ENCODE results near the gene ATP8B1. TPM values are rescaled to one million over a fixed set of nuclear protein-coding genes. Genes with fewer than 3 reads are reported as not detected.
"Not testable (repeated sequence)": the region's sequence is repeated elsewhere in the genome, so short reads cannot be mapped to it uniquely, and the experiment has no call there.

Gene ATP8B1
- total RNA-seq, 1 donor from 2014 or later = 9.3 TPM

DNA sequence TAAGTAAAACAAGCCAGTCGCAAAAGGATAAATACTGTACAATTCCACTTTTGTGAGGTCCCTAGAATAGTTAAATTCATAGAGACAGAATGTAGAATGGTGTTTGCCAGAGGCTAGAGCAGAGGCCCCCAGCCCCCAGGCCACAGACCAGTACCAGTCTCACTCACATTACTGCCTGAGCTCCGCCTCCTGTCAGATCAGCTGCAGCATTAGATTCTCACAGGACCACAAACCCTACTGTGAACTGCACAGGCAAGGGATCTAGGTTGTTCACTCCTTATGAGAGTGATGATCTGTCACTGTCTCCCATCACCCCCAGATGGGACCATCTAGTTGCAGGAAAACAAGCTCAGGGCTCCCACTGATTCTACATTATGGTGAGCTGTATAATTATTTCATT, 17.5 kb upstream of the ATP8B1 start:
- DNase-seq (ENCODE audit: low spot score); intact Hi-C loops (cut with DNase I): not testable (repeated sequence)

- intact Hi-C loops (cut with DNase I) = no loop called here
- DNase-seq (ENCODE audit: low spot score) = peak; percentile 81
Observed at GRCh38 chr18:57819671-57820460, 16.8 kb upstream of the ATP8B1 start.

- intact Hi-C loops (cut with DNase I) = no loop called here
- no peak for DNase-seq (ENCODE audit: low spot score)
Observed at GRCh38 chr18:57819119-57819518, 16.0 kb upstream of the ATP8B1 start.

DNA sequence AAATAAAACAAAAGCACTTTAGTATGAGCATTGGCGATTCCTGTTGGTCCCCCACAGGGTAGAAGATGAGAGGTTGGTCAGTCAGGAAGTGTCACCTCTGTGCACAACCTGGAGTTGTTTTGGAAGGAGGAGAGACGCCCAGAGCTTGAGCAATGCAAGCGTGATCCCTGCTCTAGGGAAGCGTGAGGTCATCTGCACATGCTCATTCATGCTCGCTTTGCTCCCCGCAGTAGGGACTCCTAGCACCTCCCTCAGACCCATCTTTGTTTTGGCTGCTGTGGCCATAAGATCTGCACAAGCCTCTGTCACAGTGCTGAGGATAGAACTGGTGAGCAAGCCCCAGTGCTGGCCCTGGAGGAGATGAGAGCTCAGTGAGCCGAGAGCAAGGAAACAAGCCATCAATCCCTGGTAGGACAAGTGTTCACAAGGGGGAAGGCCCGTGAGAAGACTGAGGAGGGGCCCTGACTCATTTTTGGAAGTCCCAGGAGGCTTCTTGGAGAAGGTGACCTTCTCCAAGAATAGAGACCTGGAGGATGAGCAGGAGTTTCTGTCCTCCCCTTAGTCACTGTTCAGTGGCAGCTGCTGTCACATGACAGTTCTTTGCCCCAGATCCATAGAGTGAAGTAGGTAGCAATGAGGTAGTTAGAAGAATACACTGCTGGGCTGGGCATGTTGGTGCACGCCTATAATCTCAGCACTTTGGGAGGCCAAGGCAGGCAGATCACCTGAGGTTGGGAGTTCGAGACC, 13.3 kb upstream of the ATP8B1 start:
- intact Hi-C loops (cut with DNase I) = no loop called here

GRCh38 chr18:57814555-57814954, 11.4 kb upstream of the ATP8B1 start:
- intact Hi-C loops (cut with DNase I) = no loop called here
- no peak for DNase-seq (ENCODE audit: low spot score)

More for the DNA sequence above, 13.3 kb upstream of the ATP8B1 start:
- no peak for DNase-seq (ENCODE audit: low spot score)

DNA sequence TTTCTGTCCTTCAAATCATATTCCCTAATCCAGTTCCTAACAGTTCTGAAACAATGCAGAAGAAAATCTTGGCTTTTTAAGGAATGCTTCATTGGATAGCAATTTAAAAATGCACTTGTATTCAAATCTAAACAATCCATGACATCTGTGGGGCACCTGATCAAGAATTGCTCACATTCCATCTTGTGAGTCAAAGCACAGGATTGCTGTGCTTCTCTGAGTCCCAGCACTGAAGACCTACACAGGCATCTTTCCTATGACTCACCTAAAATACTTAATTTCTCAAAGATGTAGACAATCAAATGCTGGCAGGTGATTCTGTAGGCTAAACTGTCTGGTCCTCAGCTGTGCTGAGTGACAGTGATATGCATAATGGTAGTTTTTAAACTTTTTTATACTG, 10.1 kb upstream of the ATP8B1 start:
- DNase-seq (ENCODE audit: low spot score) = no peak
- intact Hi-C loops (cut with DNase I) = no loop called here

DNA sequence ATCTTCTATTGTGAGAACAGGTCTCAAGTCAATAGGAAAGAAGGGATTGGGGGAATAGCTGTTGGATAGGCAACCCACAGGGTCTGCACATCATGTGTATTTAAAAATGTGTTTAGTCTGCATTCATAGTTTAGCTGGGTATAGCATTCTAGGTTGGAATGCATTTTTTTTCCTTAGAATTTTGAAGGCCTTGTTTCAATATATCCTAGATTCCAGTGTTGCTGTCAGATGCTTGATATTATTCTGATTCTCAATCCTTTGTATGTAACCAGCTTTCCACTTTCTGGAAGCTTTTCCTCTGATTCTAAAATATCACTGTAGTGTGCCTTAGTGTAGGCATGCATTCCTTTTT, 9.0 kb upstream of the ATP8B1 start:
- no peak for DNase-seq (ENCODE audit: low spot score)
- intact Hi-C loops (cut with DNase I) = no loop called here

- no peak for DNase-seq (ENCODE audit: low spot score)
- intact Hi-C loops (cut with DNase I) = no loop called here
Observed at GRCh38 chr18:57811477-57812125, 8.5 kb upstream of the ATP8B1 start.

- intact Hi-C loops (cut with DNase I) = loop anchor here (10.0 kb wide), 2 partner anchors 144 to 174 kb away; no protein-coding TSS in a partner anchor
- DNase-seq (ENCODE audit: low spot score) = no peak
Observed at GRCh38 chr18:57809190-57809589, 6.1 kb upstream of the ATP8B1 start.

DNA sequence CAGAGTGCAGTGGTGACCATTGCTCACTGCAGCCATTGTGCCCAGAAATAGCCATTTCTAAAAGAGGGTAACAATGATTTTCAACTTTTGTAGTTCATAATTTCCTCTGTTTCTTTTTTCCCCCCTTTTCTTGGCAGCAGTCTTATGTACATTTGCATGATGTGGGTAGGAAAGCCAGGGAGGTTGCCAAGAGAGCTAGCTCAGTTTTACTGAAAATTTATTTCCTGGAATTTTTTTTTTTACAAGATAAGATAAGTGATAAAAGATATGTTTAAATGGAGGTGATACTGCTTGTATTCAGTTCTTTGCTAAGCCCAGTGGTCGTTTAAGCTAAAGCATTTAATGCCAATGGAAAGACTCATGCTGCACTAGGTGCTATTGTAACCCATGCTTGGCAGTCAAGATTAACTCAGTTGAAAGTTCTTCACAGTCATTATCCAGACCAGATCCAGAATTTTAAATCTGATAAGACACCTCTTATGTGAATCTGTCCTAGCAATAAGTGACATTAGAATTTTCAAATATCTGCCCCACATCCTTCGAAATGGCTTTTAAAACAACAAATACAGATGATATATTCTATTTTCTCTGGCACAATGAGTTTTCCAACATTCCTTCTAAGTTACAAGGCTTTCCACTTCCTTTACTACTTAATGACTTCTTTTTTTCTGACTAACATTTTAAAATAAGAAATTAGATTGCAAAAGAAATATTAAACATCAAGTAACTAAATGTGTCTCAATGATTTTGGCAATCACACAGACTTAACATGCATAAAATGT, 4.4 kb upstream of the ATP8B1 start:
- intact Hi-C loops (cut with DNase I) = loop anchor here (10.0 kb wide), 2 partner anchors 143 to 173 kb away; no protein-coding TSS in a partner anchor
- no peak for DNase-seq (ENCODE audit: low spot score)

- no peak for DNase-seq (ENCODE audit: low spot score)
- intact Hi-C loops (cut with DNase I) = loop anchor here (10.0 kb wide), 2 partner anchors 142 to 172 kb away; no protein-coding TSS in a partner anchor
Observed at GRCh38 chr18:57806978-57807285, 3.8 kb upstream of the ATP8B1 start.

DNA sequence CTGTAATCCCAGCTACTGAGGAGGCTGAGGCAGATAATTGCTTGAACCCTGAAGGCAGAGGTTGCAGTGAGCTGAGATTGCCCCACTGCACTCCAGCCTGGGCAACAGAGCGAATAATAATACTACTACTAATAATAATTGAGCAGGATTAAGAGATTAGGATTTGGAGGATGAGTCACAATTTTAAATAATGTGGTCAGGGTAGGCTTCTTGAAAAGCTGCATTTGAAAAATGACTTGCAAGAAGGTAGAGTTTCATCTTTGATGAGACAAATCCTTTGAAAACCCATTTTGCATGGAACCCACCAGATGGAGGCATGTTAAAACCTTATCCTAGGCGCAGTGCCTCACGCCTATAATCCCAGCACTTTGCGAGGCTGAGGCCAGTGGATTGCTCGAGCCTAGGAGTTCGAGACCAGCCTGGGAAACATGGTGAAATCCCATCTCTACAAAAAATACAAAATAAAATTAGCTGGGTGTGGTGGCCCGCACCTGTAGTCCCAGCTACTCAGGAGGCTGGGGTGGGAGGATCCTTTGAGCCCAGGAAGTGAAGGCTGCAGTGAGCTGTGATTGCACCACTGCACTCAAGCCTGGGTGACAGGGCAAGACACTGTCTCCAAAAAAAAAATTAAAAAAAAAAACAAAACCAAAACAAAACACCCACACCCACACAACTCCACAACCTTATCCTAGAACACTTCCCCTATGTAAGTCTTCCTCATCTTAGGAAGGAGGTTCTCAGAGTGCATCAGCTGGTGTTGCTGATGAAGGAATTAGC, 3.3 kb upstream of the ATP8B1 start:
- intact Hi-C loops (cut with DNase I) = loop anchor here (10.0 kb wide), 2 partner anchors 142 to 172 kb away; no protein-coding TSS in a partner anchor
- no peak for DNase-seq (ENCODE audit: low spot score)

GRCh38 chr18:57805117-57805516, 2.0 kb upstream of the ATP8B1 start:
- intact Hi-C loops (cut with DNase I) = loop anchor here (10.0 kb wide), 2 partner anchors 140 to 170 kb away; no protein-coding TSS in a partner anchor
- peak; percentile 50 for DNase-seq (ENCODE audit: low spot score)

GRCh38 chr18:57804557-57804956, 1.4 kb upstream of the ATP8B1 start:
- no peak for DNase-seq (ENCODE audit: low spot score)
- intact Hi-C loops (cut with DNase I) = loop anchor here (5.0 to 10.0 kb wide), 3 partner anchors 37 to 170 kb away; no protein-coding TSS in a partner anchor

DNA sequence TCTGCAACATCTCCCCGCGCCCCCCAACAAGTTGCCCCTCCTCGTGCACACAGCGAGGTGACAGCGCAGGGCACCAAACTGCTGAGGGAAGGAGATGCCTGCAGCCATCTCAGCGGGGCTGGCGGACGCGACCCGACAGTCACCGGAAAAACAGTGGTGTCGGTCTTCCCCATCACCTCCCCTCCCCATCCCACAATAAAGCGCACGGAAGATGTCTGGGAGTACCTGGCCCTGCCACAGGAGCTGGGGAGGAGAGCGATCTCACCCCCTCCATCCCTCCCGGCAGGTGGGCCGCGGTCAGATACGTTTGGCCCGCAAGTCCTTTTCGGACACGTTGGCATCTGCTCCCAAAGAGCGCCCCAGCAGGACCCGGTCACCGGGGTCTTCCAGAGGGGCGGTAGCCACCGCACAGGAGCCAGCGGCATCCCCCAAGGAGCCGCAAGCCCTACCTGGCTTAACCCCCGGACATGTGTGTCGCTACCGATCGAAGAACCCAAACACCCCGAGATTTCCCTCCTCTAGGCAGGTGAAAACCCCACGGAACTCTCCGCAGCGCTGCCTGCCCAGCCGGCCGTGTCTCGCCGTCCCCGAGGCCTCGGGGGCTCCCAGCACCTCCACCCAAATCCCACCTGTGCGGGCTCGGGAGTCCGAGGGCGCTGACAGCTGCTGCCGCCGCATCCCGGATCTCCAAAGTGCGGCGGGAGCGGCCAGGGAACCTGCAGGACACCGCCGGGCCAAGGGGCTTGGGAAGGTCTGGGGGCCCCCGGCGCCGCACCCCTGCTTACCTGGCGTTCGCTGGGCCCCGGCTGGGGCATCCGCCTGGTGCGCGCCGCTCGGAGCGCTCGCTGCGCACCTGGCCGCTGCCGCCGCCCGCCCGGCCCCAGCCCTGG, 657 bp downstream of the ATP8B1 start:
- intact Hi-C loops (cut with DNase I) = loop anchor here (5.0 to 10.0 kb wide), 3 partner anchors 35 to 168 kb away; no protein-coding TSS in a partner anchor
- DNase-seq (ENCODE audit: low spot score) = peak; percentile 71

GRCh38 chr18:57801761-57802212, 1.3 kb downstream of the ATP8B1 start:
- DNase-seq (ENCODE audit: low spot score) = peak; percentile 75
- intact Hi-C loops (cut with DNase I) = loop anchor here (5.0 to 10.0 kb wide), 3 partner anchors 34 to 167 kb away; no protein-coding TSS in a partner anchor

- DNase-seq (ENCODE audit: low spot score) = no peak
- intact Hi-C loops (cut with DNase I) = loop anchor here (5.0 to 10.0 kb wide), 3 partner anchors 34 to 167 kb away; no protein-coding TSS in a partner anchor
Observed at GRCh38 chr18:57801325-57801724, 1.8 kb downstream of the ATP8B1 start.
